GM21619 (cell line): Measurements from ENCODE around the gene ANKRD40CL.
"Not testable (repeated sequence)": the region's sequence is repeated elsewhere in the genome, so short reads cannot be mapped to it uniquely, and the experiment has no call there.

Source experiments
- ATAC-seq: cut with Tn5 transposase; IDR thresholded peaks from one replicate; pipeline ENCODE4 v1.9.1; 2021; ENCODE audit not compliant: unreplicated experiment

Gene ANKRD40CL, protein sequence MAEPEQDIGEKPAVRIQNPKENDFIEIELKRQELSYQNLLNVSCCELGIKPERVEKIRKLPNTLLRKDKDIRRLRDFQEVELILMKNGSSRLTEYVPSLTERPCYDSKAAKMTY

DNA sequence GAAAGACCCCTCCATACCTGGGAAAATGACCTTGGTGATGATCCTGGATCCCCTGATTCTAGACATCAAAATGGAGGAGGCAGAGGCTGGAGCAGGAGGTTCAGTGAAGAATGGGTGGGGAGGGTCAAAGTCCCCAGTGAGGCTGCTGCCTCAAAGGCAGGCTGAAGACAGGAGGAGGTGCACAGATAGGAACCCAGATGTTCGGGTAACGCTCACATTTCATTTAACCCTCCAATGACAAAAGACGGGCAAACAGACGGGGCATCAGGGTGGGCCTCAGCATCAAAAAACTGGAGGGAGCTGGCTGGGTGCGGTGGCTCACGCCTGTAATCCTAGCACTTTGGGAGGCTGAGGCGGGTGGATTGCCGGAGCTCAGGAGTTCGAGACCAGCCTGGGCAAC is at the start of gene ANKRD40CL:
TSS of gene ANKRD40CL (minus strand) at position 73 of the 400 bp plus-strand sequence. CDS start 605 bp downstream, outside the sequence.
- no peak for ATAC-seq

- no peak for ATAC-seq
These were observed 49.0 kb upstream of the ANKRD40CL start for GRCh38 chr17:50816271-50816670.

GRCh38 chr17:50815400-50815799 is 48.1 kb upstream of the ANKRD40CL start:
- ATAC-seq: no peak

GRCh38 chr17:50813583-50813982 is 46.3 kb upstream of the ANKRD40CL start:
- ATAC-seq: no peak

- no peak for ATAC-seq
These were observed 41.6 kb upstream of the ANKRD40CL start for GRCh38 chr17:50808888-50809287.

- ATAC-seq: no peak
These were observed 41.1 kb upstream of the ANKRD40CL start for GRCh38 chr17:50808413-50808812.

- ATAC-seq: no peak
These were observed 40.4 kb upstream of the ANKRD40CL start for GRCh38 chr17:50807675-50808074.

GRCh38 chr17:50807009-50807408 is 39.7 kb upstream of the ANKRD40CL start:
- ATAC-seq: no peak

DNA sequence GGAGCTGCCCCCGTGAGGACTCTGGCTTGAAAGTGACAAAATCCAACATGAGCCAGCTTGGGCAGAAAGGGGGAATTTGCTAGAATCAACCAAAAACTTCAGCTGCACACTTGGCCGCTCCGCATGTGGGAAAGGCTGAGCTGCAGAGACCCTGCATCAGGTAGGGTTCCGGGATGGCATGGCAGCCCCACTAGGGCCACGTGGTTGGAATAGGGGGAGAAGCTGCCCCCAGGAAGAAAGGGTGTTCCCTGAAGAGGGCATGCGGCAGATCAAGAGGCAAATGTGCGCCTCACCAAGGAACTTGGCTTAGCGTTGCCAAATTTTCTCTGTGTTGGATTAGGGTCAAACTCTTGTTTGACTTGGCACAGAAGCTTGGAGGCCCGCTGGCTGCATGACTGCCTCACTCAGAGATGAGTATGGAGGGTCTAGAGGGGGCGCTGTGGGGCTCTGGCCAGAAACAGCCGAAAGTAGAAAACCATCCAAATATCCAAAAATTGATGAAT is 38.9 kb upstream of the ANKRD40CL start:
- ATAC-seq: no peak

DNA sequence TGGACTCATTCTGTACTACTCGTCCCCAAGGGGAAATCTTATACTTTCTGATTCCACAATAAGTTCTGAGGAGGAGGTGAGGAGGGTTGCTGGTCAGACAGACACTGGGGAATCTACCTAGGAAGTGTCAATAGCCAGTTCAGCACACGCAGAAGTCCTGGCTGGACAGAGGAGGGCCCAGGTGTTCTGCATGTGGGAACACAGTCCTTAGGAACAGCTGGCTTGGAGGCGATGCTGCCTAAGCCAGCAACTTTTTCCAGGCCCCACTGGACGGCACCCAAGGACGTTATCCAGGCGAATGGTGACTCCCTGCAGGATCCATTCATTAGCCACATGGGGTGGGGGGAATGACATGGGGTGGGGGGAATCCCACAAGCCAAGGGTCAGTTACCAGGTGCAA is 38.2 kb upstream of the ANKRD40CL start:
- no peak for ATAC-seq

DNA sequence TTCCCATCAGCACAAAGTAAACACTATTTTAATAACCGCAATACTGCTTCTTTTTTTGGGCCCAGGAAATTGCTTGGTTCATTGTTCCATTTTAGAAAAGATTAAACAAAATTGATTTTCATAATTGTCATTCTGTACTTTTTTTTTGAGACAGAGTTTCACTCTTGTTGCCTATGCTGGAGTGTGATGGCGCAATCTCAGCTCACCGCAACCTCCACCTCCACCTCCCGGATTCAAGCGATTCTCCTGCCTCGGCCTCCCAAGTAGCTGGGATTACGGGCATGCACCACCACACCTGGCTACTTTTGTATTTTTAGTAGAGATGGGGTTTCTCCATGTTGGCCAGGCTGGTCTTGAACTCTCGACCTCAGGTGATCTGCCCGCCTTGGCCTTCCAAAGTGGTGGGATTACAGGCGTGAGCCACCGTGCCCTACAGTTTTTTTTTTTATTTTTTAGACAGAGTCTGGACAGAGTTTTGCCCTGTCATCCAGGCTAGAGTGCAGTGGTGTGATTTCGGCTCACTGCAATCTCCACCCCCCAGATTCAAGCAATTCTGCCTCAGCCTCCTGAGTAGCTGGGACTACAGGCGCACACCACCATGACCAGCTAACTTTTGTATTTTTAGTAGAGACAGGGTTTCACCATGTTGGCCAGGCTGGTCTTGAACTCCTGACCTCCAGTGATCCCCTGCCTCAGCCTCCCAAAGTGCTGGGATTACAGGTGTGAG is 37.6 kb upstream of the ANKRD40CL start:
- not testable (repeated sequence) for ATAC-seq

- no peak for ATAC-seq
These were observed 36.4 kb upstream of the ANKRD40CL start for GRCh38 chr17:50803676-50804075.

DNA sequence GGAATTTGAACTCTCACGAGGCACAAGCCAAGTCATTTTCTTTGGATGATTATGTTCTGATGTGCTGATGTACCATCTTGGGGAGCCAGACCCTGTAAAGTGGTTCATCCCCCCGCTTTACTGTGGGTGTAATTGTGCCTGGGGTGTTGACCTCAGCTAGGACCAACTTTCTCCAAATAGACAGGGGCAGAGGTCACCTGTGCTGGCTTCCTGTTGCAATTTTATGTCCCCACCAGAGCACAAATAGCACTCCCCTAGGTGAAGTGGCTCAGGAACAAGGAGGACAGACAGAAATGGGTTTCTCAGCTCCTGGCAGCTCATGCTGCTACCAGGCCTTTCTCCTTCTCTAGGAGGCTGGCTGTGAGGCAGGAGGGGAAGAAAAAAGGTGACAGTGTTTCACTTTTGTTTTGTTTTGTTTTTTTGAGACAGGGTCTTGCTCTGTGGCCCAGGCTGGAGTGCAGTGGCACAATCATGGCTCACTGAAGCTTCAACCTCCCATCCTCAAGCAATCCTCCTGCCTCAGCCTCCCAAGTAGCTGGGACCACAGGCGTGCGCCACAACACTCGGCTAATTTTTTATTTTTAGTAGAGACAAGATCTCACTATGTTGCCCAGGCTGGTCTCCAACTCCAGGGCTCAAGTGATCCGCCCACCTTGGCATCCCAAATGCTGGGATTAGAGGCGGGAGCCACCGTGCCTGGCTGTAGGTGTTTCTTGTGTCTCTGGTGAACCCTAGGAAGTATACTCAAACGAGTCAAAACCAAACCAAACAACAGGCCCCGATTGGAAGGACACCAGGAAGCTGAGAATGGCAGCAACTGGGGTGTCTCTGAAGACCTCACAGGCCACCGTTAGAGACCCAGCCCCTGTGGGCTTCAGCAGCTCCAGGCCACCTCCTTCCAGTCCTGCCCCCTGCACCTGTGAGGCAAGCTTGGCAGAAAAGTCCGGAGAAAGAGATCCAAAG is 35.6 kb upstream of the ANKRD40CL start:
- no peak for ATAC-seq

- no peak for ATAC-seq
These were observed 32.9 kb upstream of the ANKRD40CL start for GRCh38 chr17:50800196-50800700.

GRCh38 chr17:50799582-50799981 is 32.3 kb upstream of the ANKRD40CL start:
- no peak for ATAC-seq

GRCh38 chr17:50798424-50799288 is 31.3 kb upstream of the ANKRD40CL start:
- ATAC-seq: no peak

DNA sequence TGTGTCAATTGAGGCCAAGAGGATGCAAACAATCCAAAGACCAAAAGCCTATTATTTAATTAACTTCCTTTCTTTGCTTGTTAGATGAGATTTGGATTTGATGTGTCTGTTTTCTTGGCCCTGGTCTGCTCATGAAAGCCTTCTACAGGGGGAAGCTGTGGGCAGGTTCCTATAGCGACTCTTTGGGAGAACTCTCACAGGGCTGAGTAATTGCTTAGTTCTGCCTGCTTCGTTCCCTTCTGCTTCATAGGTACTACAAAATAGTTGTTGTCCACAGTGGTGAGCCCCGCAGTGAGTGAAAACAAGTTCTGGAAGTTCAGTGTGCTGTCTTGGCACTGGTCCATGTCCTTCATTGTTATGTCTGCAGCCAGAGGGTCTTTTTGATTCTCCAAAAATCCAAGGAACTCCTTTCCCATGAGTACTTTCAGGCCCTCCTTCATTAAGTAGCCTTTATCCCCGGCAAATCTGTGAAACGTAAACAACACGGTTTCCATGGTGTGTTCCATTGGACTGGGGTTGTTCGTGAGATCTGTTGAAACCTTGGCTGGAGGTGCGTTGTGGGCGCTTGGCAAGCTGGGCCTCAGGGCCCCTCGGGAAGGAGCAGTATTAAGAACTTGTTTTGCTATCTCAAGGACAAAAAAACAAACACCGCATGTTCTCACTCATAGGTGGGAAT is 30.0 kb upstream of the ANKRD40CL start:
- ATAC-seq: no peak

DNA sequence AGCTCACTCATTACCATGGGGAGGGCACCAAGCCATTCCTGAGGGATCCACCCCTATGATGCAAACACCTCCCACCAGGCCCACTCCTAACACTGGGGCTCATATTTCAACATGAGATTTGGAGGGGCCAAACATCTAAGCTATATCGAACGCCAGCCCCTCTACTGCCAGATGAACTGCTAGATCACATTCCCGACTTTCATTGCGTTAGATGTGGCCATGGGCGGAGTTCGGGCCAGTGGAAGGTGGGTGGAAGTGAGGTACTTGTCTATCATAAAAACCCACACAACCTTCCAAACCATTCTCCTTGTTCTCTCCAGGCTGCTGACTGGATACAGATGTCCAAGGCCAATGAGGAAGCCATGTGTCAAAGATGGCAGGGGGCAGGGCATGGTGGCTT is 27.0 kb upstream of the ANKRD40CL start:
- no peak for ATAC-seq

DNA sequence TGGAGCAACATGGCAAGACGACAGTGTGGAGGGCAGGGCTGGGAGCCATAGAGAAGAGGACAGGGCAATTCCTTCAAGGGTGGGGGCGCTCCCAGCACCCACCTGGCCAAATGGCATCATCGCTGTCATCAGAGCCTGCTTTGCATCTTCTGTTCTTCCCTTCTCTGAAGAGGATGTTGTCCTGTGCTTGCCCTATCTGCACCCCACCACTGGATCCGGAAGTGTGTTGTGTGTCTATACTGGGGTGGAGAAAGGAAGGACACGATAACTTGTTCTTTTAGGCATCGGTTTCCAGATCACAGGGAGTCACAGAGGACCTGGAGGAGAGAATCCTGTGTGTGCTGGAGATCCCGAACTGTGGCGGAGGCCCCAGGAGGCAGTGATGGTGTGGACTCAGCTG is 25.7 kb upstream of the ANKRD40CL start:
- ATAC-seq: no peak

DNA sequence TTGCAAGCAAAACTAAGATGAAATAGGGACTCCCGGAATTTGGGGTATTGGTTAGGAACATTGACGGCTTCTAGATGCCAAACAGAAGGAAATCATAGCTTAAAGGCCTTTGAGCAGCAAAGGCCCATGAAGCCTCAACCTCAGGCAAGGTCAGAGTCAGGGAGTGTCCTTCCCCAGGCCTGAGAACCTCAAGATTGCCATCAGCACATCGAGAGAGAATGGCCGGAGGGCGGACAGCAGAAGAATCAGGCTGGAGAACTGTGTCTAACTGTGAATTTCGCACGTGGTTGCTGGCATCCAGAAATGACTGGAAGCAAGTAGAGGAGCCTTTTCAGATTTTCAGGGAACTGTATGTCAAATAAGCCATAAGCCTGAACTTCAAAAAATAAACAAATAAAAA is 24.8 kb upstream of the ANKRD40CL start:
- ATAC-seq: no peak
